ENCODE measurements around the gene MIGA2.
A peak's percentile ranks its signal among the peaks of the same experiment; 100 is the strongest.

Gene MIGA2

GRCh38 chr9:129008469-129008965, 27.9 kb upstream of the MIGA2 start:
- TF ChIP-seq CTCF (IDR thresholded peaks at IDR 0.05; ENCODE audit: poor library complexity, severe bottlenecking) = no peak
- no peak overlapping the region for H3K27ac ChIP-seq (ENCODE audit: poor library complexity, severe bottlenecking)

GRCh38 chr9:129008986-129009583, 27.3 kb upstream of the MIGA2 start:
- no peaks in the 10 kb centered on the region for H3K27me3 ChIP-seq (ENCODE audit: insufficient read depth, poor library complexity, severe bottlenecking)
- H3K27ac ChIP-seq (ENCODE audit: poor library complexity, severe bottlenecking) = no peak overlapping the region
- no peak for ATAC-seq (ENCODE audit: low read depth)
- no peaks in the 10 kb centered on the region for H3K4me1 ChIP-seq (ENCODE audit: insufficient read depth, poor library complexity, severe bottlenecking)
- DNase-seq (ENCODE audit: low spot score) = no peak
- no peaks in the 10 kb centered on the region for H3K9me3 ChIP-seq (ENCODE audit: severe bottlenecking)
- H3K4me3 ChIP-seq (ENCODE audit: severe bottlenecking) = no peak overlapping the region
- no peak for TF ChIP-seq CTCF (IDR thresholded peaks at IDR 0.05; ENCODE audit: poor library complexity, severe bottlenecking)
- peaks cover 53% of the 10 kb centered on the region for H3K36me3 ChIP-seq (ENCODE audit: low read depth)

More at GRCh38 chr9:129008469-129008965, 27.9 kb upstream of the MIGA2 start:
- H3K36me3 ChIP-seq (ENCODE audit: low read depth) = peaks cover 54% of the 10 kb centered on the region
- no peaks in the 10 kb centered on the region for H3K4me1 ChIP-seq (ENCODE audit: insufficient read depth, poor library complexity, severe bottlenecking)
- no peaks in the 10 kb centered on the region for H3K27me3 ChIP-seq (ENCODE audit: insufficient read depth, poor library complexity, severe bottlenecking)
- H3K9me3 ChIP-seq (ENCODE audit: severe bottlenecking) = no peaks in the 10 kb centered on the region
- ATAC-seq (ENCODE audit: low read depth) = no peak
- no peak overlapping the region for H3K4me3 ChIP-seq (ENCODE audit: severe bottlenecking)
- DNase-seq (ENCODE audit: low spot score) = no peak

GRCh38 chr9:129009584-129010141, 26.8 kb upstream of the MIGA2 start:
- ATAC-seq (ENCODE audit: low read depth) (no peak), DNase-seq (ENCODE audit: low spot score) (peak; percentile 56)
- Histone ChIP-seq H3K27ac (ENCODE audit: poor library complexity, severe bottlenecking) (no peak overlapping the region), H3K27me3 (ENCODE audit: insufficient read depth, poor library complexity, severe bottlenecking) (no peaks in the 10 kb centered on the region), H3K4me1 (ENCODE audit: insufficient read depth, poor library complexity, severe bottlenecking) (no peaks in the 10 kb centered on the region), H3K4me3 (ENCODE audit: severe bottlenecking) (no peak overlapping the region), H3K36me3 (ENCODE audit: low read depth) (peaks cover 53% of the 10 kb centered on the region), H3K9me3 (ENCODE audit: severe bottlenecking) (no peaks in the 10 kb centered on the region)
- no peak for TF ChIP-seq CTCF (IDR thresholded peaks at IDR 0.05; ENCODE audit: poor library complexity, severe bottlenecking)

- TF ChIP-seq CTCF (IDR thresholded peaks at IDR 0.05; ENCODE audit: poor library complexity, severe bottlenecking) = no peak
- H3K9me3 ChIP-seq (ENCODE audit: severe bottlenecking) = no peaks in the 10 kb centered on the region
- H3K36me3 ChIP-seq (ENCODE audit: low read depth) = peaks cover 48% of the 10 kb centered on the region
- H3K4me1 ChIP-seq (ENCODE audit: insufficient read depth, poor library complexity, severe bottlenecking) = no peaks in the 10 kb centered on the region
- DNase-seq (ENCODE audit: low spot score) (no peak), ATAC-seq (ENCODE audit: low read depth) (no peak)
- no peak overlapping the region for H3K4me3 ChIP-seq (ENCODE audit: severe bottlenecking)
- no peaks in the 10 kb centered on the region for H3K27me3 ChIP-seq (ENCODE audit: insufficient read depth, poor library complexity, severe bottlenecking)
- no peak overlapping the region for H3K27ac ChIP-seq (ENCODE audit: poor library complexity, severe bottlenecking)
Measured at GRCh38 chr9:129010267-129010975, 26.0 kb upstream of the MIGA2 start.
